ENCODE results near the gene PKD1. TPM values are rescaled to one million over a fixed set of nuclear protein-coding genes. Genes with fewer than 3 reads are reported as not detected.

Gene PKD1
- total RNA-seq, 1 donor from 2014 or later, result 78.4 TPM

DNA sequence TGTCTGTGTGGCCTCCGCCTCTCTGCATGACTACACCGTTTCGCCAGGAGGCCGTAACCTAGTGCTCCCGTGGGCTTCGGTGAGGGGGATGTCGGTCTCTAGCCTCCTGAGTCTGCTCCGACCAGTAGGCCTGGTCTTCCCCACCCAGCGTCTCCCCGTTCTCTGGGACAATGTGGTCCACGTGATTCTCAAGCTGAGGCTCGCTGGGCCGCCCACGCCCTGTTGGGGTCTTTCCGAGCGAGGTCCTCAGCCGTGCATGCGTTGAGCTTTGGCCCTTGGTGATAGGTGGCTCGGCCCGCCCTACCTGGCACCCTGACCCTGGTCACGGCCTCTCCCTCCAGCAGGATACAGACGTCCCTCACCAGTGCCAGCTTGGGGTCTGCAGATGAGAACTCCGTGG lies 57.0 kb downstream of the PKD1 start:
- intact Hi-C loops (cut with micrococcal nuclease), result no loop called here

GRCh38 chr16:2078096-2078495 lies 57.6 kb downstream of the PKD1 start:
- intact Hi-C loops (cut with micrococcal nuclease), result no loop called here

- intact Hi-C loops (cut with micrococcal nuclease), result no loop called here
Observed at GRCh38 chr16:2077696-2078095, 58.0 kb downstream of the PKD1 start.

- intact Hi-C loops (cut with micrococcal nuclease), result no loop called here
Observed at GRCh38 chr16:2077016-2077415, 58.7 kb downstream of the PKD1 start.

- intact Hi-C loops (cut with micrococcal nuclease), result no loop called here
Observed at GRCh38 chr16:2076072-2076865, 59.4 kb downstream of the PKD1 start.

GRCh38 chr16:2075631-2076030 lies 60.1 kb downstream of the PKD1 start:
- intact Hi-C loops (cut with micrococcal nuclease), result no loop called here

GRCh38 chr16:2074071-2074470 lies 61.6 kb downstream of the PKD1 start:
- intact Hi-C loops (cut with micrococcal nuclease), result no loop called here

DNA sequence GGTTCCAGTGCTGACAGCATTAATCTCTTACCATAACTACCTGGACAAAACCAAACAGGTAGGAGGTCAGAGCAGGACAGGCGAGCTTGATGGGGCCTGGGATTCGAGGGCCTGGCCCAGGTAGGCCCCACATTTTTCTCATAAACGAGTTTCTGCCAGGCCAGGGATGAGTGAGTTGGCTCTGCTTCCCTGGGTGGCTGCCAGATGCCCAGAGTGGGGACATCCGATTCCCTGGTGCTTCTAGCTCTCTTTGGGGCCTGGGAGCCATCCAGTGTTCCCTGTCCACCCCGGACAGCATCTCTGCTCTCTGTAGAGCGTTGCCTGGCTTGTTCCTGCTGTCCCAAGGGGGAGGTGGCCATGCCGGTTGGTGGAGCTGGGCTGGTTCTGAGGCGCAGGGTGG lies 62.8 kb downstream of the PKD1 start:
- intact Hi-C loops (cut with micrococcal nuclease), result no loop called here

- intact Hi-C loops (cut with micrococcal nuclease), result no loop called here
Observed at GRCh38 chr16:2071454-2072202, 64.1 kb downstream of the PKD1 start.

GRCh38 chr16:2070576-2071453 lies 64.9 kb downstream of the PKD1 start:
- intact Hi-C loops (cut with micrococcal nuclease), result no loop called here

- intact Hi-C loops (cut with micrococcal nuclease), result no loop called here
Observed at GRCh38 chr16:2066139-2066538, 69.6 kb downstream of the PKD1 start.

GRCh38 chr16:2064368-2064945 lies 71.2 kb downstream of the PKD1 start:
- intact Hi-C loops (cut with micrococcal nuclease), result no loop called here

DNA sequence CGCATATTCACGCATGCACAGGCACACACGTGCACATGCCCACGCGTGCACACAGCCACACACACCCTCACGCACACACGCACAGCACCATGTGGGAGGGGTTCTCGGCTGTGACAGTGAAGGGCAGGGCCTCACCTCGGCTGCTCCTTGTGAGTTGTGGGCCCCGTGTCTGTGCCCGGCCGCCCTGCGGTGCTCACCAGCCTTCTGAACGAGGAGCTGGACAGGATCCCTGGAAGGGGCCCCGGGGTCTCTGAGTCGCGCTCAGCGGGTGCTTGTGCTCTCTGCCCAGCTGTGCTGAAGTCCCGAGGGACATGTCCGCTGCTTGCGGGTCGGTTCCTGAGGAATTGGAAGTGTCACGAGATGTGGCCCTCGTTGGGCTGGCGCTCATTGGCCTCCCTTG lies 71.8 kb downstream of the PKD1 start:
- intact Hi-C loops (cut with micrococcal nuclease), result no loop called here

DNA sequence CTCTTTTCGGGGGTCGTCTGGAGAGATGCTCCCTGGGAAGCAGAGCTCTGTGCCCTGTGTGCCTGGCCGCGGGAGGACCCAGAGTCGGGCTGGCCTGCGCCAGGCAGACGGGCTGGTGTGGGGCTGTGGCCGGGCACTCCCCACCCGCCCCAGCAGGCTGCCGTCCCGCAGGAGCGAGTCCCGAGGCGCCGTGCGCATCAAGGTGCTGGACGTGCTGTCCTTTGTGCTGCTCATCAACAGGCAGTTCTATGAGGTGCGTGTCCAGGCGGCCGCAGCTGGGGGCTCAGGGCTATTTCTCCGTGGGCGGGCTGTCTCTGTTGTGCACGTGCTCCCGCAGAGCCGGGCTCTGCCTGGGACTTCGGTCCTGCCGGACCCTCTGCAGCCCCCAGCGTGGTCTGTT lies 72.9 kb downstream of the PKD1 start:
- intact Hi-C loops (cut with micrococcal nuclease), result no loop called here

DNA sequence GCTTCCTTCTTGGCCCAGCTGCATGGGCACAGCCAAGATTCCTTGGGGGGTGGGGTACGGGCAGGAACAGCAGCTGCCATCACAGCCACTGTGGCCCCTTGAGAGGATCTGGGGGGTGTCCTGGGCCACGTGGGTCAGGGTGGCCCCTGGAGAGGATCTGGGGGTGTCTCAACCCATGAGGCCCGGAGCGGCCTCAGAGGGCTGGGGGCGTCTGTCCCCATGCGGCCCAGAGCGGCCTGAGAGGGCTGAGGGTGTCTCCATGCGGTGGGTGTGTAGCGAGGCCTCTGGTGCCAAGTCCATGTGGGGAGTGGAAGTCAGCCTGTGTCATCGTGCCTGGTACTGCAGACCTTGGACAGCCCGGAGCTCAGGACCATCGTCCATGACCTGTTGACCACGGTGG lies 74.2 kb downstream of the PKD1 start:
- intact Hi-C loops (cut with micrococcal nuclease), result no loop called here

- intact Hi-C loops (cut with micrococcal nuclease), result no loop called here
Observed at GRCh38 chr16:2061023-2061422, 74.7 kb downstream of the PKD1 start.

DNA sequence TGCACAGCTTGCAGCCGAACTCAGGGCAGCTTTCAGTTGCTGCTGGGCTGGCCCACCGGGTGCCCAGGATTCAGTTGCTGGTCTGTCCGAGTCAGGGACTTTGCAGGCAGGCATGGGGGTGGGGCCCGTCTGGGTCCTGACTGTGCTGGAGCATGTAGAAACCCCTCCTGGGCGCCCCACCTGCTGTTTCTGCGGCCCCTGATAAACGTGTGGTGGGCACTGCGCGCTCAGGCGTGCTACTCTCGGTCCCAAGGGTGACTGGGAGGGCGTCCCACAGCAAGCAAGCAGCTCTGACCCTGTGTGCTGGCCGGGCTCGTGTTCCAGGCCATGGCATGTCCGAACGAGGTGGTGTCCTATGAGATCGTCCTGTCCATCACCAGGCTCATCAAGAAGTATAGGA lies 75.4 kb downstream of the PKD1 start:
- intact Hi-C loops (cut with micrococcal nuclease), result no loop called here

DNA sequence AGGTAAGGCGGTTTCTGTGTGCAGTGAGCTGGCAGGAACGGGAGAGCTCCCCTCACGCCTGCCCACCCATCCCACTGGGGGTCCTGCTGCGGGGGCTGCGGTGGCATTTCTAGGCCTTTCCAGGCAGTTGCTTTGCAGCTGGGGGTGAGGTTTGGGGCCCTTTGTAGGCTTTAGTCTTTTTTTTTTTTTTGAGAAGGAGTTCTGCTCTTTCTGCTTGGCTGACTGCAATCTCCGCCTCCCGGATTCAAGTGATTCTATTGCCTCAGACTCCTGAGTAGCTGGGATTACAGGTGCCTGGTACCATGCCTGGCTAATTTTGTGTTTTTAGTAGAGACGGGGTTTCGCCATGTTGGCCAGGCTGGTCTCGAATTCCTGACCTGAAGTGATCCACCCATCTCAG lies 76.8 kb downstream of the PKD1 start:
- intact Hi-C loops (cut with micrococcal nuclease), result no loop called here

- intact Hi-C loops (cut with micrococcal nuclease), result no loop called here
Observed at GRCh38 chr16:2058420-2058819, 77.3 kb downstream of the PKD1 start.

GRCh38 chr16:2057438-2057837 lies 78.3 kb downstream of the PKD1 start:
- intact Hi-C loops (cut with micrococcal nuclease), result no loop called here

- intact Hi-C loops (cut with micrococcal nuclease), result no loop called here
Observed at GRCh38 chr16:2056681-2057407, 78.9 kb downstream of the PKD1 start.
